K562 (cell line): Measurements from ENCODE around the gene INSR. TPM values are rescaled to one million over a fixed set of nuclear protein-coding genes. Genes with fewer than 3 reads are reported as not detected.
A peak's percentile ranks its signal among the peaks of the same experiment; 100 is the strongest.

Experiments used
- AFF1 ChIP-seq, 2 experiments: fragments of 450-650 bp; IDR thresholded peaks; 2 replicates each; pipeline ENCODE4 v1.6.1; 2018; ENCODE audit warnings: mild to moderate bottlenecking in 2 of 2, low read depth in 1 of 2; ENCODE audit not compliant: partially characterized antibody in 2 of 2
- ARNT ChIP-seq, 2 experiments: fragments of 450-650 bp; IDR thresholded peaks; 2 replicates each; pipeline ENCODE4 v1.6.1; 2016; ENCODE audit warnings: mild to moderate bottlenecking in 1 of 2
- CBX1 ChIP-seq: sonication (generic); IDR thresholded peaks from 2 replicates; pipeline ENCODE4 v1.6.1; 2016; ENCODE audit warnings: antibody characterized with exemption, low read depth, mild to moderate bottlenecking
- ETS1 ChIP-seq: conservative IDR thresholded peaks from 2 replicates; pipeline ENCODE4 v1.6.1; 2011; ENCODE audit warnings: low read depth, mild to moderate bottlenecking, low read length; ENCODE audit not compliant: control insufficient read depth
- KDM1A ChIP-seq, 2 experiments: fragments of 450-650 bp; IDR thresholded peaks; 2 replicates each; pipeline ENCODE4 v1.6.1; 2016; ENCODE audit warnings: mild to moderate bottlenecking in 2 of 2
- MTA3 ChIP-seq: fragments of 450-650 bp; formaldehyde crosslinking; IDR thresholded peaks from 2 replicates; pipeline ENCODE4 v1.6.1; 2017; ENCODE audit warnings: mild to moderate bottlenecking, borderline replicate concordance
- POLR2A ChIP-seq: fragments of 450-650 bp; conservative IDR thresholded peaks from 2 replicates; pipeline ENCODE4 v1.6.1; 2016
- RBM25 ChIP-seq: fragments of 200-400 bp; formaldehyde crosslinking; IDR thresholded peaks from 2 replicates; pipeline ENCODE4 v1.6.1; 2018; ENCODE audit warnings: low read length, low read depth, moderate library complexity; ENCODE audit not compliant: severe bottlenecking
- SOX6 ChIP-seq: fragments of 450-650 bp; IDR thresholded peaks from 2 replicates; pipeline ENCODE4 v1.6.1; 2014; ENCODE audit warnings: mild to moderate bottlenecking
- SUPT5H ChIP-seq: fragments of 450-650 bp; IDR thresholded peaks from 2 replicates; pipeline ENCODE4 v1.6.1; 2016
- TRIM25 ChIP-seq: fragments of 450-650 bp; IDR thresholded peaks from 2 replicates; pipeline ENCODE4 v1.7.0; 2016; ENCODE audit warnings: borderline replicate concordance
- XRCC3 ChIP-seq: fragments of 450-650 bp; IDR thresholded peaks from 2 replicates; pipeline ENCODE4 v1.6.1; 2017; ENCODE audit warnings: mild to moderate bottlenecking, moderate library complexity
- ZC3H4 ChIP-seq: sonication (generic); formaldehyde crosslinking; IDR thresholded peaks from 2 replicates; pipeline ENCODE4 v1.9.0; 2021; ENCODE audit warnings: missing genetic modification reagents, borderline replicate concordance
- ZNF280B ChIP-seq: fragments of 250-450 bp; sonication (Bioruptor Pico); IDR thresholded peaks from 2 replicates; pipeline ENCODE4 v1.5.1; 2021; ENCODE audit warnings: mild to moderate bottlenecking
- ZNF75A ChIP-seq: fragments of 450-650 bp; formaldehyde crosslinking; IDR thresholded peaks from 2 replicates; pipeline ENCODE4 v1.4.0; 2020; ENCODE audit warnings: mild to moderate bottlenecking
- polyA plus RNA-seq, 8 experiments: library from polyadenylated mRNA; depleted of rRNA in 4 of 8; stranded (reverse) in 5 of 8; unstranded in 3 of 8; fragments of >200 nt; fragmentation: Nextera tagmentation in 2 of 8; fragmentation: Illumina TruSeq in 1 of 8; extraction: Ambion mirVana in 2 of 8; extraction: Trizol in 1 of 8; gene quantifications; 2 replicates each; pipeline versions ENCODE4 v1.2.1 to v1.2.3, GENCODE V29; 2011 to 2014; ENCODE audit warnings: inconsistent platforms in 1 of 8, missing spikeins in 1 of 8
- total RNA-seq, 7 experiments: library from RNA; depleted of rRNA in 6 of 7; stranded (reverse); fragments of >200 nt in 6 of 7; fragmentation: Illumina TruSeq in 2 of 7; extraction: Trizol in 2 of 7; gene quantifications; 2 replicates each; pipeline versions ENCODE4 v1.2.1 to v1.2.3, GENCODE V29; 2011 to 2021; ENCODE audit warnings: low replicate concordance in 1 of 7
- TF ChIP-seq, protein P1 (sequence below): sonication (generic); formaldehyde crosslinking; IDR thresholded peaks from 2 replicates; pipeline ENCODE4 v1.8.0; 2022; ENCODE audit warnings: mild to moderate bottlenecking, missing genetic modification reagents

Gene INSR
- total and polyA plus RNA-seq, 9 of the 15 experiments (the other 6 are each of a cell fraction or from before 2014, with no cell fraction given), result 0.04 to 0.88 (median 0.41) TPM

DNA sequence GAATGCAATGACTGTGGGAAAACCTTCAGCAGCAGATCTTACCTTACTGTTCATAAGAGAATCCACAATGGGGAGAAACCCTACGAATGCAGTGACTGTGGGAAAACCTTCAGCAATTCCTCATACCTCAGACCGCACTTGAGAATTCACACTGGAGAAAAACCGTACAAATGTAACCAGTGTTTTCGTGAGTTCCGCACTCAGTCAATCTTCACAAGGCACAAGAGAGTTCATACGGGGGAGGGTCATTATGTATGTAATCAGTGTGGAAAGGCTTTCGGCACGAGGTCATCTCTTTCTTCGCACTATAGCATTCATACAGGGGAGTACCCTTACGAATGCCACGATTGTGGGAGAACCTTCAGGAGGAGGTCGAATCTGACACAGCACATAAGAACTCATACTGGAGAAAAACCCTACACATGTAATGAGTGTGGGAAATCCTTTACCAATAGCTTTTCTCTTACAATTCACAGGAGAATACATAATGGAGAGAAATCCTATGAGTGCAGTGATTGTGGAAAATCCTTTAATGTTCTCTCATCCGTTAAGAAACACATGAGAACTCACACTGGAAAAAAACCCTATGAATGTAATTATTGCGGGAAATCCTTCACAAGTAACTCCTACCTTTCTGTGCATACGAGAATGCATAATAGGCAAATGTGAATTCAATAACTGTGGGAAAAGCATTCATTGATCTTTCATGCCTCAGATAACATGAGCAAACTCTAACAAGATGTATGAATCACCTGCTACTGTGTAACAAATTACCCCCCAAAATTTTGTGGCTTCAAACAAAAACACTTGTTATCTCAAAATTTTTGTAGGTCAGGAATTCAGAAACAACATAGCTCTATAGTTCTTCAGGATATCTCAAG, 210.9 kb downstream of the INSR start (continued):
- TF ChIP-seq AFF1 (IDR thresholded peaks at IDR 0.05; ENCODE audit: low read depth in 1 of 2, partially characterized antibody in 2 of 2) (peak in 1 of 2 experiments; percentile 49), ZC3H4 (CRISPR knock-in tag) (no peak), POLR2A (peak; percentile 37; the same call in 1 of the 2 replicates), SOX6 (peak; percentile 19; the same call in 1 of the 2 replicates), KDM1A (IDR thresholded peaks at IDR 0.05) (0 out of 4 replicates have a peak, but pooled peaks of 1 of the 2 experiments have one; percentile 28), CBX1 (peak; percentile 92), ZNF75A (CRISPR knock-in tag) (peak; percentile 99), SUPT5H (0 out of 2 replicates have a peak, but pooled peaks have one; percentile 18), XRCC3 (peak; percentile 90; the same call in 1 of the 2 replicates), MTA3 (peak; percentile 71; the same call in 1 of the 2 replicates), TRIM25 (no peak), ETS1 (peak; percentile 64; the same call in 1 of the 2 replicates), ARNT (IDR thresholded peaks at IDR 0.05) (peak in 1 of 2 experiments; percentile 53; a peak in 1 of 4 replicates), ZNF280B (CRISPR knock-in tag) (peak; percentile 75; the same call in 1 of the 2 replicates), RBM25 (peak; percentile 90)
- TF ChIP-seq, protein P1, sequence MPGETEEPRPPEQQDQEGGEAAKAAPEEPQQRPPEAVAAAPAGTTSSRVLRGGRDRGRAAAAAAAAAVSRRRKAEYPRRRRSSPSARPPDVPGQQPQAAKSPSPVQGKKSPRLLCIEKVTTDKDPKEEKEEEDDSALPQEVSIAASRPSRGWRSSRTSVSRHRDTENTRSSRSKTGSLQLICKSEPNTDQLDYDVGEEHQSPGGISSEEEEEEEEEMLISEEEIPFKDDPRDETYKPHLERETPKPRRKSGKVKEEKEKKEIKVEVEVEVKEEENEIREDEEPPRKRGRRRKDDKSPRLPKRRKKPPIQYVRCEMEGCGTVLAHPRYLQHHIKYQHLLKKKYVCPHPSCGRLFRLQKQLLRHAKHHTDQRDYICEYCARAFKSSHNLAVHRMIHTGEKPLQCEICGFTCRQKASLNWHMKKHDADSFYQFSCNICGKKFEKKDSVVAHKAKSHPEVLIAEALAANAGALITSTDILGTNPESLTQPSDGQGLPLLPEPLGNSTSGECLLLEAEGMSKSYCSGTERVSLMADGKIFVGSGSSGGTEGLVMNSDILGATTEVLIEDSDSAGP (CRISPR knock-in tag), result no peak
